Measurements from ENCODE around the gene PHF21B.

Gene PHF21B

GRCh38 chr22:45034156-45034555 lies 24.4 kb upstream of the PHF21B start:
- no peak for DNase-seq
- no peaks in the 10 kb centered on the region for H3K36me3 Mint-ChIP-seq (ENCODE audit: low read depth)
- ATAC-seq: no peak
- no peak overlapping the region for H3K4me3 Mint-ChIP-seq
- no peak overlapping the region for H3K27ac Mint-ChIP-seq
- no peaks in the 10 kb centered on the region for H3K9me3 Mint-ChIP-seq
- no peaks in the 10 kb centered on the region for H3K4me1 Mint-ChIP-seq
- H3K27me3 Mint-ChIP-seq: peaks cover 19% of the 10 kb centered on the region

DNA sequence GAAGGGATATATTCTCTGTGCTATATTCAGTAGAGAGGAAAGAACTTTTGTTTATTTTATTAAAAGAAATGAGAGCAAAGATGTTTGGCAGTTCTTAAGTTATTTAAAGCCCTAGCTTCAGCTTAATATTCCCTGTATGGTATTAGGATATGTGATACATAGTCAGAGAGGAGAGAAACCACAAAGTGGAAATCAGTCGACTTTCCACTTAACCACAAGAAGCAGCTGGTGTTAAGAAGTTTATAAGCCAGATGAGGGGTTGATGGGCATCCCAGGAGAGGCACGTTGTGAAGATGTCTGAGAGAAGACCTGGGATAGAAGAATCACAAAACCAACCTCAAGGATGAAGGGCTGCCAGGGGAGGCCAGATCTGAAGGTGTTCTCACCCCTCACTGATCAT lies 23.3 kb upstream of the PHF21B start:
- H3K9me3 Mint-ChIP-seq: no peaks in the 10 kb centered on the region
- no peaks in the 10 kb centered on the region for H3K4me1 Mint-ChIP-seq
- ATAC-seq: no peak

GRCh38 chr22:45031629-45032403 lies 22.0 kb upstream of the PHF21B start:
- DNase-seq (no peak), ATAC-seq (no peak)
- Mint-ChIP-seq H3K27ac (no peak overlapping the region), H3K4me3 (no peak overlapping the region), H3K4me1 (no peaks in the 10 kb centered on the region), H3K27me3 (peaks cover 13% of the 10 kb centered on the region), H3K36me3 (ENCODE audit: low read depth) (no peaks in the 10 kb centered on the region), H3K9me3 (no peaks in the 10 kb centered on the region)

More for the DNA sequence above, 23.3 kb upstream of the PHF21B start:
- Mint-ChIP-seq H3K27me3 (peaks cover 16% of the 10 kb centered on the region), H3K4me3 (no peak overlapping the region), H3K27ac (no peak overlapping the region), H3K36me3 (ENCODE audit: low read depth) (no peaks in the 10 kb centered on the region)
- no peak for DNase-seq

- no peak for DNase-seq
- H3K36me3 Mint-ChIP-seq (ENCODE audit: low read depth): no peaks in the 10 kb centered on the region
These were observed 19.7 kb upstream of the PHF21B start for GRCh38 chr22:45029501-45029900.

DNA sequence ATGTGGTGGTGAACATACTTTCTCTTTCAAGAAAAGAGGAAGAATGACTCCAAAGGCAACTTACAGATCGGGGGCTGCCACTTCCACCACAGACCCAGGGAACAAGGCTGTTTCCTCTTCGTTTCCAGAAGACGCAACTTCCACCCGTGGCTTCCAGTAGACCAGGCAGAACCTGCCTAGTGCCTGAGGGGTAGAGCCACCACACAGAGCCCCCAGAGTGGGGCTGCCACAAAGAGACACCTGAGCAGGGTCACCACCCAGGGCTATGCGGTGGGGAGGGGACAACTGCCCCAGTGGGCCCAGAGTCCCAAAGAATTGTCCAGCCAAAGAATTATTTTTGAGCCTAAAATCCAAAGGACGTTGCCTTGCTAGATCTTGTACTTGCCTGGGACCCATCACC lies 16.7 kb upstream of the PHF21B start:
- ATAC-seq (no peak), DNase-seq (no peak)
- Mint-ChIP-seq H3K4me3 (no peak overlapping the region), H3K27ac (no peak overlapping the region), H3K9me3 (no peaks in the 10 kb centered on the region), H3K27me3 (peaks cover 29% of the 10 kb centered on the region), H3K36me3 (ENCODE audit: low read depth) (no peaks in the 10 kb centered on the region), H3K4me1 (no peaks in the 10 kb centered on the region)

More at GRCh38 chr22:45029501-45029900, 19.7 kb upstream of the PHF21B start:
- Mint-ChIP-seq H3K4me3 (no peak overlapping the region), H3K4me1 (no peaks in the 10 kb centered on the region), H3K27me3 (peaks cover 16% of the 10 kb centered on the region), H3K27ac (no peak overlapping the region), H3K9me3 (no peaks in the 10 kb centered on the region)
- no peak for ATAC-seq

- no peak overlapping the region for H3K4me3 Mint-ChIP-seq
- no peak overlapping the region for H3K27ac Mint-ChIP-seq
- H3K36me3 Mint-ChIP-seq (ENCODE audit: low read depth): no peaks in the 10 kb centered on the region
- no peaks in the 10 kb centered on the region for H3K4me1 Mint-ChIP-seq
- DNase-seq (no peak), ATAC-seq (no peak)
- H3K9me3 Mint-ChIP-seq: no peaks in the 10 kb centered on the region
- H3K27me3 Mint-ChIP-seq: peaks cover 32% of the 10 kb centered on the region
These were observed 13.6 kb upstream of the PHF21B start for GRCh38 chr22:45023431-45023830.

GRCh38 chr22:45019861-45020655 lies 10.3 kb upstream of the PHF21B start:
- Mint-ChIP-seq H3K36me3 (ENCODE audit: low read depth) (no peaks in the 10 kb centered on the region), H3K4me1 (no peaks in the 10 kb centered on the region), H3K4me3 (no peak overlapping the region), H3K27me3 (peaks cover 30% of the 10 kb centered on the region), H3K27ac (no peak overlapping the region), H3K9me3 (no peaks in the 10 kb centered on the region)
- DNase-seq (no peak), ATAC-seq (no peak)

DNA sequence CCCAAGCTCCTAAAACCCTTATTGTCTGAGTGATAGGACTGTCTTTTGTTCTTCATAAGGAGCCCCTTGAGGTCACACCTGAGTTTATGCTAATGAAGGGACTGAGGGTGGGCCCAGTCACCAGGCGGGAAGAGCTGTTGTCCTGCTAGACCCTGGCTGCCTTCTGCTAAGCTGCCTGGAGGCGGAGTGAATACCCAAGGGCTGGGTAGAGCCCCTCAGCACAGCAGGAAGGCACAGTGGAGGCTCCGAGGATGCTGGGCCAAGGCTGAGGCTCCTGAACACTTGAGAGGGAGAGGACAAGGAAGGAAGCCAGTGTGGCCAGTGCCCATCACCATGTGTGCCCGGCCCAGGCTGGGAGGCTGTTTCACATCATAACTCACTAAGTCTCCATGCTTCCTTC lies 4.8 kb upstream of the PHF21B start:
- no peaks in the 10 kb centered on the region for H3K36me3 Mint-ChIP-seq (ENCODE audit: low read depth)
- H3K27ac Mint-ChIP-seq: no peak overlapping the region
- no peak overlapping the region for H3K4me3 Mint-ChIP-seq
- no peaks in the 10 kb centered on the region for H3K9me3 Mint-ChIP-seq
- DNase-seq (no peak), ATAC-seq (no peak)
- peaks cover 43% of the 10 kb centered on the region for H3K27me3 Mint-ChIP-seq
- H3K4me1 Mint-ChIP-seq: peaks cover 8% of the 10 kb centered on the region

DNA sequence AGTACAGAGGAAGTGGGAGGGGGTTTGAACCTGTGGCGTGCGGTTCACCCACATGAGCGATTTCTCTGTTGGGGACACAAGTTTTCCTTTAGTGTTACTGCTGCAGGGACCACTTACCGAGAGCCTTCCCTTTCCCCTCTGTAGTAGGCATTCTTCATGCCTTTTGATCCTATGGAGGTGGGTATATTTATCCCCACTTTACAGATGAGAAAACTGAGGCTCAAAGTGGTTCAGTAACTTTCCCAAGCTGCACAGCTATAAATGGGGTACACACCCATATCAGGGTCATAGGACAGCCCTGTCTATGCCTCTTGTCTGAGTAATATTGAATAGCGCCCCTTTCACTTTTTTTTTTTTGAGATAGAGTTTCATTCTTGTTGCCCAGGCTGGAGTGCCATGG lies 3.3 kb upstream of the PHF21B start:
- no peak for ATAC-seq
- Mint-ChIP-seq H3K27me3 (peaks cover 48% of the 10 kb centered on the region), H3K27ac (no peak overlapping the region)

DNA sequence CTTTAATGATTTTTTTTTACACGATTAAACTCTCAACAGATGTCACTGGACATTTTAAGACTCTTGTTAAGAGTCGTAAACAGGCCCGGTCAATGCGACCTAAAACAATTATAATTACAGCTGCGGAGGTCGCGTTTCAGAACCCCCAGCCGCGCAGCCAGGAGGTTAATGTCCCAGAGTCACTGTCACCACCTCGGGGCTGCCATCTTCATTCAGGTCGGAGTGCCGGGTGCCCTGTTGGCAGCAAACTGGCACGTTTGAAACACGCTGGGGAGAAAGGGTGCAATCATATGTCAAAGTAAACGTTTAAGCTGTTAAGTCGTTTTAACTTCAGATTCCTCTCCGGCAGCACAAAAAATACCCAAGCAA lies 711 bp upstream of the PHF21B start:
- H3K27ac Mint-ChIP-seq: peak overlapping the region; percentile 70
- H3K27me3 Mint-ChIP-seq: peaks cover 58% of the 10 kb centered on the region
- DNase-seq (no peak), ATAC-seq (no peak)
- H3K4me1 Mint-ChIP-seq: peaks cover 12% of the 10 kb centered on the region
- peak overlapping the region; percentile 69 for H3K4me3 Mint-ChIP-seq
- no peaks in the 10 kb centered on the region for H3K36me3 Mint-ChIP-seq (ENCODE audit: low read depth)
- H3K9me3 Mint-ChIP-seq: no peaks in the 10 kb centered on the region

More for the DNA sequence above, 3.3 kb upstream of the PHF21B start:
- H3K4me1 Mint-ChIP-seq: peaks cover 8% of the 10 kb centered on the region
- no peak overlapping the region for H3K4me3 Mint-ChIP-seq
- no peaks in the 10 kb centered on the region for H3K36me3 Mint-ChIP-seq (ENCODE audit: low read depth)
- no peak for DNase-seq
- no peaks in the 10 kb centered on the region for H3K9me3 Mint-ChIP-seq

- ATAC-seq (no peak), DNase-seq (no peak)
- H3K27ac Mint-ChIP-seq: no peak overlapping the region
- peaks cover 66% of the 10 kb centered on the region for H3K27me3 Mint-ChIP-seq
- H3K36me3 Mint-ChIP-seq (ENCODE audit: low read depth): no peaks in the 10 kb centered on the region
- H3K9me3 Mint-ChIP-seq: no peaks in the 10 kb centered on the region
- no peak overlapping the region for H3K4me3 Mint-ChIP-seq
- peaks cover 12% of the 10 kb centered on the region for H3K4me1 Mint-ChIP-seq
These were observed 827 bp downstream of the PHF21B start for GRCh38 chr22:45008751-45009605.

DNA sequence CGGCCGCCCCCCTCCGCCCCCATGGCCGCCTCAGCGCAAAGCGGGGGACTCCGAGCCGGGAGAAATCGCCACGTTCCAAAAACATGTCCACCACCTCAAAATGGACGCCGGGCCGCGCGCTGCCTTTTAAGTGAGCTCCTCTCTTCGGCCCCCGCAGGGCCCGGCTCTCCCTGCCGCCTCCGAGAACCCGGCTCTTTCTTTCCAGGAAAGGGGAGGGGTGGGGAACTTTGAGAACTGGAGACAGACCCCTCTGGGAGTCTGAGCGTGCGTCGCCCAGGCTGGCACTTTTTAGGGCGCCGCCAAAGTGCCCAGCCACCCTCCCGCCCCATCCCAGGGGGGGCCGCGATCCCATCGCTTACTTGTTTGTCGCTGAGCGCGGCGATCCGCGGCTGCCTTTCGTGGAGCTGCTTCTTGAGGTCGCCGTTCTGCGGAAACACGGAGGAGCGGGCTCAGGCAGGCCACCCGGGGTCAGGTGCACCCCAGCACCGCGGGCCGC lies 1.6 kb downstream of the PHF21B start:
- peak overlapping the region; percentile 29 for H3K4me3 Mint-ChIP-seq
- peaks cover 12% of the 10 kb centered on the region for H3K4me1 Mint-ChIP-seq
- ATAC-seq: no peak
- no peaks in the 10 kb centered on the region for H3K9me3 Mint-ChIP-seq
- H3K36me3 Mint-ChIP-seq (ENCODE audit: low read depth): no peaks in the 10 kb centered on the region
- H3K27me3 Mint-ChIP-seq: peaks cover 65% of the 10 kb centered on the region
- DNase-seq: peak; percentile 15
- no peak overlapping the region for H3K27ac Mint-ChIP-seq

GRCh38 chr22:45007391-45008185 lies 2.2 kb downstream of the PHF21B start:
- Mint-ChIP-seq H3K27me3 (peaks cover 64% of the 10 kb centered on the region), H3K4me1 (peaks cover 12% of the 10 kb centered on the region), H3K36me3 (ENCODE audit: low read depth) (no peaks in the 10 kb centered on the region), H3K9me3 (no peaks in the 10 kb centered on the region), H3K27ac (no peak overlapping the region), H3K4me3 (no peak overlapping the region)
- DNase-seq (peak; percentile 23), ATAC-seq (no peak)

GRCh38 chr22:45006964-45007390 lies 2.8 kb downstream of the PHF21B start:
- DNase-seq (no peak), ATAC-seq (no peak)
- peaks cover 12% of the 10 kb centered on the region for H3K4me1 Mint-ChIP-seq
- H3K9me3 Mint-ChIP-seq: no peaks in the 10 kb centered on the region
- H3K27ac Mint-ChIP-seq: no peak overlapping the region
- peaks cover 60% of the 10 kb centered on the region for H3K27me3 Mint-ChIP-seq
- no peak overlapping the region for H3K4me3 Mint-ChIP-seq
- H3K36me3 Mint-ChIP-seq (ENCODE audit: low read depth): no peaks in the 10 kb centered on the region
